ENCODE results near the gene ZMIZ1.
"Not testable (repeated sequence)": the region's sequence is repeated elsewhere in the genome, so short reads cannot be mapped to it uniquely, and the experiment has no call there.

The ZMIZ1 gene

DNA sequence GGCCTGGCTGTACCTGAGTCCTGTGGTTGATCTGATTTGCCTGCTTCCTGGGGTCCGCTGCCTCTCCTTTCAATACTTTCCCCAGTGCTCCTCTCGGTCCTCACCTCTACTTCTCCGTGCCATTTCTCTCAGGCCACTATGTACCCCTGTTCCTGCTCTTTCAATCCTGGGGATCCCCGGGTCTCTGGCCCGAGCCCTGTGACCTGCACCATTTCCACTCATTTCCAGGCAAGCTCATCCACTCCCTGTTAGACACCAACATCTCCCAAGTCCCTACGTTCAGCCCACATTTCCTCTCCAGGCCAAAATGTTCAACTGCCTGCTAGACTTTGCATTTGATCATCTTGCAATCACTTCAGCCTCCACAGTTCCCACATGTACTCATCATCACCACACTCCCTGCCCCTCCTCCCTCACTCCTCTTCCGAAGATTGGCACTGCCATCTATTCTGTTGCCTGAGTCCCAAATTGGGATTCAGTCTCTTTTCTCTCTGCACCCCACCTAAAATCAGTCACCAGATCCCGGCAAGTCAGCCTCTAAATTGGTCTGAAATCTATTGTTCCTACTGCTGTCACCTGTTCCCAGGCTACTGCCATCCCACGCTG, 34.4 kb upstream of the ZMIZ1 start:
- no peak for DNase-seq

DNA sequence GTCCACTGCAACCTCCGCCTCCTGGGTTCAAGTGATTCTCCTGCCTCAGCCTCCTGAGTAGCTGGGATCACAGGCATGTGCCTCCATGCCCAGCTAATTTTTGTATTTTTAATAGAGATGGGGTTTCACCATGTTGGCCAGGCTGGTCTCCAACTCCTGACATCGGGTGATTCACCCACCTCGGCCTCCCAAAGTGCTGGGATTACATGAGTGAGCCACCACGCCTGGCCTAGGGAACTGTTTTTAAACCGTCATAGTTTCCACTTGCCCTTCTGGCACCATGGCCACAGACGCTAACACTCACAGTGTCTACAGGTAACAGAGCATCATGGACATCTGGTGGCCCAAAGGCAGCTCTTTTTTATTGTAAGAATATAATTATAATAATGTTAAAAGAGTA, 32.4 kb upstream of the ZMIZ1 start:
- not testable (repeated sequence) for DNase-seq

GRCh38 chr10:79038104-79038840, 30.5 kb upstream of the ZMIZ1 start:
- DNase-seq, result no peak

DNA sequence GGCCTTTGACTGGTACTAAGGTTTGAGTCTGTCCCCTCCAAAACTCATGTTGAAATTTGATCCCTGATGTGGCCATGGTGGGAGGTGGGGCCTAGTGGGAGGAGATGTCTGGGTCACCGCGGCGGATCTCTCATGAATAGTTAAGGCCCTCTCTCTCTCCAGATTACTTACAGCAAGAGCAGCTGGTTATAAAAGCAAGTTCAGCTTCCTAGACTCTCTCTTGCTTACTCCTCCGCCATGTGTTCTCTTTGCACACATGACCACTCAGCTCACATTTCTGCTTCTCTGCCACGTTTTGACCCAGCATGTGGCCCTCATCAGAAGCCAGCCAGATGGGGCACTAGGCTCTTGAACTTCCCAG, 29.9 kb upstream of the ZMIZ1 start:
- no peak for DNase-seq

DNA sequence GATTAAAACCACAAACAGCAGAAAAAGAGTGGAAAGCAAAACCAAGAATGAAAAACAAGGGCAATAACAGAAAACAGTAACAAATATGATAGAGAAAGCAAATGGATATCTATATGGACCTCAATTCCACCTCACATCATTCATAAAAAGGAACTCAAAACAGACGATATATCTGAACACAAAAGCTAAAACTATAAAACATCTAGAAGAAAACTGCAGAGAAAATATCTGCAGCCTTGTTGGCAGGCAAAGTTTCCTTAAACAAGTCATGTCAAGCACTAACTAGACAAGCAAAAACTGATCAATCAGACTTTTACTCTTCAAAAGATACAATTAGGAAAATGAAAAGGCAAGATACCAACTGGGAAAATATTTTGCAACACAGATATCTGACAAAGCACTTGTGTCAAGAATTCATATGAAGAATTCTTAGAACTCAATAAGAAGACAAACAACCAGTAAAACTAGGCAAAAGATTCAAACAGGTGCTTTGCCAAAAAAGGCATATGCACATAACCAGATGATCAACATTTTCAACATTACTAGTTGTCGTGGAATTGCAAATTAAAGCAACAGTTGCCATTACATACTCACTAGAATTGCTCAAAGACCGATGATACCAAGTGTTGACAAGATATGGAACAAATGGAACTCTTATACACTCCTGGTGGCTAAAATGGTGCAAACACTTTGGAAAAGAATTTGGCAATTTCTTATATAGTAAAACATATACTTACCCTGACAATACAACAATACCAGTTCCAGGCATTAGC, 25.9 kb upstream of the ZMIZ1 start:
- DNase-seq, result no peak

- no peak for DNase-seq
Measured at GRCh38 chr10:79044036-79044632, 24.6 kb upstream of the ZMIZ1 start.

- no peak for DNase-seq
Measured at GRCh38 chr10:79044846-79045245, 23.9 kb upstream of the ZMIZ1 start.

GRCh38 chr10:79045566-79046175, 23.1 kb upstream of the ZMIZ1 start:
- DNase-seq, result no peak

GRCh38 chr10:79046326-79046725, 22.4 kb upstream of the ZMIZ1 start:
- DNase-seq, result no peak

DNA sequence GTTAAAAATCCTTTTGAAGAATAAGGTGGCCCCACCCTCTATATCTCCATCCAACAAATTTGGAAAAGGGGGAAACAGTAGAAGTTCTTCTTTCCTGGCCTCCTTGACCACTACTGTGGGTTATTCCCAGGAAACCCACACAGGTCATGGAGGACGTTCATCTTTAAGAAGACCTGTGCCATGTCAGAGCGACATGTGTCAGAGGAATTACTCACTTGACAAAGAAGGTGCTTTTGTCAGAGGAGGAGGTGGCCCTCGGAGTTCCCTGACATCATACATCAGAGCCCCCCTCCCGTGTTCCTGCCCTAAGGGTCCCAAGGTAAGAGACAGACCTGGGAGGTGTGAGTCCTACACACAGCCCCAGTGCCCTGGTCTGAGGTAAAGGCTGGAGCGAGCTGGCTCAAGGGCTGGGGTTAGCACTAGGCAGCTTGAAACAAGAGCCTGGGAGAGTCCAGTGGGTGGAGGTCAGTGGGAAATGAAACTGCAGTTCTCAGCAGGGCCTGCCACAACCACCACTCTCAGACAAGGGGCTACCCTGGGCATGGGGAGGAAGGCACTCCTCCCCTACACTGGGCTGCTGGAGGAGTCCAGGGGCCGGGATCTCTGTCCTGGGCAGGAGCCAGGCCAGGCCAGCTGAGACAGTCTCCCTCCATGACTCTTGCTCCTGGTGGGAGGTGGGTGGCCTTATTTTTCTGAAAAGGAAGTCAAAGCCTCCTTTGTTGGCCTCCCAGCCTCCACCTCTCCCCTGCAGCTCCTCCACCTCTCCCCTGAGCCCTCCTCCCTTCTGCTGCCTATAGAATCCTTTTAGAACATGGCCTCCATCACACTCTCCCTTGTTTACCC, 21.8 kb upstream of the ZMIZ1 start:
- DNase-seq, result no peak

DNA sequence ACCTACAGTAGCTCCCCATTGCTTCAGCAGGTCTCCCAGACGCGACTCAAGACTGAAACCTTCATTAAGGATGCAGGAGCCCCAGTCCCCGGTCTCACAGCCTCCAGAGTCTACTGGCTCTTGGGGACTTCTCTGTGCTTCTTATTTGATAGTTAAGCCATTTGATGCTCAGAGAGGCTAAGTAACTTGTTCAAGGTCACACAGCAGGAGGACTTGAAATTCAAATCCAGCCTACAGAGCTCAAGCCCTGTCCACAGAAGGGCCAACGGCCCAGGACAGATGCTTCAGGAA, 21.2 kb upstream of the ZMIZ1 start:
- no peak for DNase-seq

GRCh38 chr10:79047875-79048638, 20.7 kb upstream of the ZMIZ1 start:
- peak; percentile 72 for DNase-seq

DNA sequence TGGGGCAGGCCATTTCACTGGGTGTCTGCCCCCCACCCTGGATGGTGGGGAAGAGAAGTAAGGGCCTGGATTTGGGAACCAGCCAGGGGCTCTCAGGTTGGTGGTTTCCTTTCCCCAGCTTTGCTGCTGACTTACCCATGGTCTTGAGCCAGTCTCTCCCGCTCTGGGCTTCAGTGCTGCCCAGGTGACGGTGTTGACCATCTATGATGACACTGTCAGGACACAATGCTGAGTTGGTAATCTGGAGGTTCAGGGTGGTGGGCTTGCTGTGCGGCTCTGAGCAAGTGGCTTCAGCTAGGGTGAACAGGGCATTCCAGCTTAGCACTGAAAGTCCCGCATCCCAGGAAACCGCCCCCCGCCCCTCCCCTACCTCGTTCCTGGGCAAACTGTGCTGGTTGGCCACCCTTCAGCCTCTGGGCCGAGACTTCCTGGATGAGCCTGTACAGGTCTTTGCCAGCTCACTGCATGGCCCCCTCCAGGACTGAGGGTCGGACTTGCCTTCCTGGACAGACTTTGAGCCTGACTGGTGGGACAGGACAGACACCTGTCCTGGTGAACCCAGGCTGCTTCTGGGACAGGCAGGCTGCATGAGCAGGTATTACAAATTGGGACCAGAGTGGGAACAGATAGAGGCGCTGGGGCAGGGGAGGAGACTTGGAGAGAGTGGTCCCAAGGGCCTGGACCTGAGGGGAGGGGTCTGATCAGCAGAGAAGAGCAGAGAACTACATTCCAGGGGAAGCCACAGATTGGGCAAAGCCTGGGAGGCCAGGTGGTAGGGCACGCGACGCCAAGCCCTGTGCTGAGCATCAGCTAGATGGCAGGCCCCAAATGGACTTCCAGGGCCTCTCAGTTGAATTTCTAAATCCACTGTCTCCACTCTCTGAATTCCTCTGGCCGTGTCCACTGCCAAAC, 19.9 kb upstream of the ZMIZ1 start:
- DNase-seq, result no peak

DNA sequence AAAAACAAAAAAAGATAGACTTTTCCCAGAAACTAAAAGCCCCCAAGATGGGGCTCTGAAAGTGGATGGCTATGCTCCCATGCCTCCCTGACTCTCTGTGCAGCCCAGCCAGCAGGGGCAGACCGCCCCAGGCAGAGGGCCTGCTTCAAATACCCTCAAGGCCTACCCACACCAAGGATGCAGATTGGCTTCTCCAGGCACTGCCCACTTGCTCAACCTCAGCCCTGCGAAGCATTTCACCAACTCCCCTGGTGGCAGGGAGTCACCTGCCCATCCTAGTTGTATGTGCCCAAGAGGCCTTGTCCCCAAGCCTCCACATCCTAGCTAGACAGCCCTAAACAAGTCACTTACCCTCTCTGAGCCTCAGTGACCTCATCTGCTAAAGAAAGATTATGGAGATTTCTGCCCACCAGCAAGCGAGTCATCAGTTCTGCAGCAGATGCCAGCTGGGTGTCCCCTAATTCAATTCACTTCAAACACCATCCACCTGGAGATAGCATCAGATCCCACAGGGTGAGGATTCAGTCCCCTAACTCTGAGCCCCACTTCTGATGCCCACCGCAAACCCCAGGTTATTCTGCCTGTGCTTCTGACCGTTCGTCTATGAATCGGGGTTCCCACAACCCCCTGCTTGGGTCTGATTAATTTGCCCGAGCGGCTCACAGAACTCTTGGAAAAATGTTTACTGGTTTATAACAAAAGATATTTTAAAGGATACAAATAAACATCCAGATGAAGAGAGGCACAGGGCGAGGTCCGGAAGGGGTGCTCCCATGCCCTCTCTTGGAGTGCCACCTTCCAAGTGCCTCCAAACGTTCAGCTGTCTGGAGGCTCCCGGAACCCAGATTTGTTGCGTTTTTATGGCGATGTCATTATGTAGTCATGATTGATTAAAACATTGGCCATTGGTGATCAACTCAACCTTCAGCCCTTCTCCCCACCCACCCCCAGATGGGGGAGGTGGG, 18.6 kb upstream of the ZMIZ1 start:
- no peak for DNase-seq

DNA sequence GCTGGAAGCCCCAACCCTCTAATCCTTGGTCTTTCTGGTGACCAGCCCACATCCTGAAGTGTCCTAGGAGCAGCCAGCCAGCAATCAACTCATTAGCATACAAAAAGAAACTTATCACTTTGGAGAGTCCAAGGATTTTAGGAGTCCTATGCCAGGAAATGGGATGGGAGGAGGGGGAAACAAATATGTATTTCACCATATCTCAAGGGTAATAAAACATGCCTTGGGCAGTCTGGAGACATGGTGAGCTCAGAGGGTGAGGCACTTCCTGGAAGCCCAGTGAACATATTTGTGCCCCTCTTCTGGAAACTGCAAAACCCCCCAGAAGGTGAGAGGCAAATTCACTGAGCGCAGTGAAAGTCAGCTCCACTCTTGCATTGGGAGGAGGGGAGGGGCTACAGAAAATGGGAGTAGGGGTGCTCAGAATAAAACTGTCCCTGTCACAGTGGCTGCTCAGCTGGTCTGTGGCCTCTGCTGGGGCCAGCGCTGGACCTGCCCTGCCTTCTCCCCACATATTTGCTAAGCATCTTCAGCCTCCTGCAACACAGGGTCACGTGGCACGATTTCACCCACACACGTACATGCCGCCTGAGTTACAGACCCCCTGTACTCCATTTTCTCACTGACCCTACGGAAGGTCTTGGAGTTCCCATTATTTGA, 17.7 kb upstream of the ZMIZ1 start:
- DNase-seq, result no peak

GRCh38 chr10:79051766-79052165, 17.0 kb upstream of the ZMIZ1 start:
- no peak for DNase-seq

GRCh38 chr10:79052291-79053080, 16.3 kb upstream of the ZMIZ1 start:
- no peak for DNase-seq

- no peak for DNase-seq
Measured at GRCh38 chr10:79053081-79053434, 15.7 kb upstream of the ZMIZ1 start.
